Inflammatory macrophage treated with lipopolysaccharide for 4 hours (primary cell): ENCODE data around the gene B4GALT5.
"Not testable (repeated sequence)": the region's sequence is repeated elsewhere in the genome, so short reads cannot be mapped to it uniquely, and the experiment has no call there.

Source experiments
- DNase-seq: peaks from one replicate; pipeline ENCODE4 v3.0.0-alpha.2; 2020

B4GALT5 gene, protein sequence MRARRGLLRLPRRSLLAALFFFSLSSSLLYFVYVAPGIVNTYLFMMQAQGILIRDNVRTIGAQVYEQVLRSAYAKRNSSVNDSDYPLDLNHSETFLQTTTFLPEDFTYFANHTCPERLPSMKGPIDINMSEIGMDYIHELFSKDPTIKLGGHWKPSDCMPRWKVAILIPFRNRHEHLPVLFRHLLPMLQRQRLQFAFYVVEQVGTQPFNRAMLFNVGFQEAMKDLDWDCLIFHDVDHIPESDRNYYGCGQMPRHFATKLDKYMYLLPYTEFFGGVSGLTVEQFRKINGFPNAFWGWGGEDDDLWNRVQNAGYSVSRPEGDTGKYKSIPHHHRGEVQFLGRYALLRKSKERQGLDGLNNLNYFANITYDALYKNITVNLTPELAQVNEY

DNA sequence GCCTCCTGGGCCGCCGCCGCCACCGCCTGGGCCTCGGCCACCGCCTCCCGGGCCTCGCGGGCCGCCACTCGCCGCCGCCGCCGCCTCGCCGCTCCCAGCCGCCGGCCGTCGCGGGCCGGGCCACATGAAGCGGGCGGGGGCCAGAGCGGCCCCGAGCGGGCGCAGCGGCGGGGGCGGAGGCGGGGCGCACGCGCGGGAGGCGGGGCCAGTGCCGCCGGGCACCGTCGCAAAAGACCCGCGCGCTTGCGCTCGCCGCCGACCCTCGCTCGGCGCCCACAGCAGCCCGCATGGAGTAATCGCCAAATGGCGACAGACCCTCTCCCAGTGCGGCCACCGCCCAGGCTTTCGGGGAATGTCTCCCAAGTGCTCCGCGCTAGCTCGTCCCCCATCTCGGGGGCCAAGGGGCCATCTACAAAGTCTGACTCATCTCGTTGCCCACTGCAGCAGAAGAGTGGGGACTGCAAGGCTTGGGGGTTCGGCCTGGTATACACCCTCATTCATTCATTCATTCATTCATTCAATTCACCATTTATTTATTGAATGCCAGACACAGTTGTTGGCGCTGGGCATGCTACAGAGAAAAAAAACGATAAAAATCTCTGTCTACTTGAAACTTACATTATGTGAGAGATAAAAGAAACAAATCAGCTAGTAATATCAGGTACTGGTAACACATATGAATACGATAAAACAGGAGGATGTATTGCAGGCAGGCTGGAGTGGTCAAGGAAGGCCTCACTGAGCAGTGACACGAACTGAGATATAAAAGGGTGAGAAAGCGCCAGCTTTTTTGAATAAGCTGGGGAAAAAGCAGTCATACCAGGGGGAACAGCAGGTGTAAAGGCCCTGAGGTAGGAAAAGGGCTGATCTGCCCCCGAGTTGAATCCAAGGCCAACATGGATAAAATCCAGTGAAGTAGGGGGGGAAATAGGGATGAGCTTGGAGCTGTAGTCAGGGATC is at the start of gene B4GALT5:
B4GALT5 (minus strand) TSS at position 126 of the 960 bp plus-strand sequence. CDS start 188 bp downstream, outside the sequence.
- peak; percentile 81 for DNase-seq

DNA sequence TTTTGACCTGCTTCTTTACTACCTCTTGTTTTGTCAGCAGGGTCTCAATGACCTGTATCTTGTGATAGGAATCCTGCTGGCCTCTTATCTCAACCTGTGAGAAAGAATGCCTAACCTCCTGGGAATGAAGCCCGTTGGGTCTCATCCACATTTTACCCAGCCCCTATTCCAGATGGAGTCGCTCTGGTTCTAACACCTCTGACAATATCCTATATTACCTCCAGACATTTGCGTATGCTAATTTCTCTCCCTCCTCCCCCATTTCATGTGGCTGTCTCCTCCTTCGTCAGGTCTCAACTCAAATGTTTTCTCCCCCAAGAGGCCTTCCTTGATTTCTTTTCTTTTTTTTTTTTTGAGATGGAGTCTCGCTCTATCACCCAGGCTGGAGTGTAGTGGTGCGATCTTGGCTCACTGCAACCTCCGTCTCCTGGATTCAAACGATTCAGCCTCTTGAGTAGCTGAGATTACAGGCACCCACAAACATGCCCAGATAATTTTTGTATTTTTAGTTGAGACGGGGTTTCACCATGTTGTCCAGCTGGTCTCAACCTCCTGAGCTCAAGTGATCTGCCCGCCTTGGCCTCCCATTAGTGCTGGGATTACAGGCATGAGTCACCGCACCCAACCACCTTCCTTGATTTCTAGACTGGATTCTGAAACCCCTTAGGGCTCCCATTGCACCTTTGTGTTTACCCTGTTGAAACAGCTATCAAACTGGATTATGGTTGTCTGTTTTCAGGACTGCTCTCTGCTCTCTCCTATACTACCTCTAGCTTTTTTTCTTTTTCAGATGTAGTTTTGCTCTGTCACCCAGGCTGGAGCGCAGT is 49.5 kb upstream of the B4GALT5 start:
- no peak for DNase-seq

DNA sequence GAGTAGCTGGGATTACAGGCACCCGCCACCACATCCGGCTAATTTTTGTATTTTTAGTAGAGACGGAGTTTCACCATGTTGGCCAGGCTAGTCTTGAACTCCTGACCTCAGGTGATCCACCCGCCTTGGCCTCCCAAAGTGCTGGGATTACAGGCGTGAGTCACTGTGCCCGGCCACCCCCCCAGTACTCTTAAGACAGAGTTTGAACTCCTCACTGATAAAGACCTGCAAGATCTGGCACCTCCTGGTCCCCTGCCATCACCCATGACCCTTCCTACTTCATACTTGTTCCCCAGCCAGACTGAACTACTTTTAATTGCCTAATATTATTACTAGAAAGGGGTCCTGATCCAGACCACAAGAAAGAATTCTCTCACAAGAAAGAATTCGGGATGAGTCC is 48.2 kb upstream of the B4GALT5 start:
- not testable (repeated sequence) for DNase-seq

DNA sequence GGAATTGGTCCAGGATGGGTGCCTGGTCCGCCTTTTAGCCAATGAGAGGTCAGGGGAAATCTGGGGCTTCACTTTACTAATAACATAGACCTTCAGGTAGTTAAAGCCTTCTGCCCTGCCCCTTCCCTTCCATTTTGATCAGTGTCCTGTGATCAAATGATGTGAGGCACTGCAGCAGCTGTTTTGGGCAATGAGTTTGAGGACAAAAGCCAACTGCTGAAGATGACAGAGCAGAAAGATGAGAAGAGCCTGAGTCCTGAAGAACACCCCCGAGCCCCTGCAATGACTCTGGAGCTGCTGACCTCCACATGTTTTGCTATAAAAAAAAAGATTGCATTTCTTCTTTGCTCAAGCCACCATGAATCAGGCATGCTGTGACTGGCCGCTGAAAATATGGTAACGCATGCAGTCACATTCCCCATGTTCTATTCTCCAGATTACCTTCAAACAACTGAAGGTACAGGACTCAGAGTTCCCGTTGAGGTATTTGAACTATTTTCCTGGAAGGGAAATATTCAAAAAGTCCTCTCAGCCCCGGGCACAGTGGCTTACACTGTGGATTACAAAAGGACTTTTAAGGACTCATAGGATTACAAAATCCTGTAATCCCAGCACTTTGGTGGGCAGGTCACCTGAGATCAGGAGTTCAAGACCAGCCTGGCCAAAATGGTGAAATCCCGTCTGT is 45.7 kb upstream of the B4GALT5 start:
- DNase-seq: no peak

DNA sequence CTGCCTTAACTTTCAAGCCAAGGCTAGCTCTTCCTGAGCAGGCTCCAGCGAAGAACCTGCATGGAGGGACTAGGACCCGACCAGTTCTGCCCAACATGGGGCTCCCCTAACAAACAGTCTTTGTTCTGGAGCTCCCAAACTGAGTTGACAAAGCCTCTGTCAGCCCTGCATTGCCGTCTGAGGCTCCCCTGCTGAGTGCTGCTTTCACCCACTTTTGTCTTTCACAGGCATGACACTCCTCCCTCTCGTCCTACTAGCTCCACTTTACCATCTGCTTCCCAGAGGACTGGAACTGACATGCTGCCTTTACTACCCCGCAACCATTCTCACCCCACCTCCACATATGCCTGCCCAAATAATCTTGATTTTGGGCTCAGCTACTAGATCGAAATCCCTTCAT is 45.1 kb upstream of the B4GALT5 start:
- no peak for DNase-seq

DNA sequence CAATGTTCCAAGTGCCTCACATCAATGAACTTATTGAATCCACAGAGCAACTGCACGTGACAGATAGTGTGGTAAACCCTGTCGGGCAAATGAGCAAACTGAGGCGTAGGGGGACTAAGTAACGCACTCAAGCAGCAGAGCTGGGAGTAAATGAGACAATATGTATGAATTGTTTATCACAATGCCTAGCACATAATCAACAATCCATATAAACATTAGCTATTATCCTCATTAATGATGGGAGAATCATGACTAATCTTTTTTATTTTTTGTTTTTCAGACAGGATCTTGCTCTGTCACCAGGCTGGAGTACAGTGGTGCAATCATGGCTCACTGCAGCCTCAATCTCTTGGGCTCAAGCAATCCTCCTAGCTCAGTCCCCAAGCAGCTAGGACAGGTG is 43.9 kb upstream of the B4GALT5 start:
- no peak for DNase-seq

DNA sequence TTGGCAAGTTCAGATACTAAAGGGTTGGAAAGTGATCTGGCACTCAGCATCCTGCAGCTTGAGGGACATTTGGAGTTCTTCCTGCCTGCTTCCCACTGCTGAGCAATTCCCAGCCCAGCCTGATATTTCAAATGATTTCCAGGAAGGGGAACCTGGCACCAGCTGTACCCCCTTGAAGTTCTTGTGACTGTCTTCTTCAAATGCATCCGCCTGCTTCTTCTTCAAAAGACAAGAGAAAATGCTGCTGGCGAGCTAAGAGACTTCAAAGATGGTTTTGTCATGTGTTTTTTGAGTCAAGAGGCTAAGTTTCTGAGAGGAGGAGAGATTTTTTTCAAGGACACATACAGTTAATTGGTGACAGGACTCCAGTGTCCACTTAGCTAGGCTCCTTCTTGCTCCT is 42.6 kb upstream of the B4GALT5 start:
- no peak for DNase-seq

DNA sequence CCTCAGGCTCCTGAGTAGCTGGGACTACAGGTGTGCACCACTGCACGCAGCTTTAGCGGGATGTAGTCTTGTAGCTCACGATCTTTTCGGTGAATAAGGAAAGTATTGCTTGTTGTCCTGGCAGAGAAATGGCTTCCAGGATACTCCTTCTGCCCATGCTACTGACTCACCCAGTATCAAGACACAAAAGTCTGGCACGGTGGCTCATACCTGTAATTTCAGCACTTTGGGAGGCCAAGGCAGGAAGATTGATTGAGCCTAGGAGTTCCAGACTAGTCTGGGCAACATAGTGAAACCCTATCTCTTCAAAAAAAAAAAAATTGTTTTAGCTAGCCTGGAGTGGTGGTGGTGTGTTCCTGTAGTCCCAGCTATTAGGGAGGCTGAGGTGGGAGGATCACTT is 40.9 kb upstream of the B4GALT5 start:
- DNase-seq: no peak

DNA sequence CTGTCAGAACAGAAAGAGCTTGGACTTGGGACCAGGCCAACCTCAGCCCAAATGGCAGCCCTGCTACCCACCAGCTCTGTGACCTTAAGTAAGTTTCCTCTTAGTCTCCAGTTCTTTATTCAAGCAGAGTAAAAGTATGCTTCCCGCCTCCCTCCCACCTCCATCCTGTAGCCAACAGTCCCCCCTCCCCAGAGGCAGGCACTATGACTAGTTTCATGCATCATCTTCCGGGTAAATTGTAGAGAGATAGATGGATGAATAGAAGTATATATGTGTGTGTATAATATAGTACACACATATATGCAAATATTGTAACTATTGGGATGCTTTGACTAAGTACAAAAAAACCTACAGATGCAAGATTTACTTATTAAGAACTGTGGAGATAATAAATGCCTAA is 39.5 kb upstream of the B4GALT5 start:
- DNase-seq: no peak

DNA sequence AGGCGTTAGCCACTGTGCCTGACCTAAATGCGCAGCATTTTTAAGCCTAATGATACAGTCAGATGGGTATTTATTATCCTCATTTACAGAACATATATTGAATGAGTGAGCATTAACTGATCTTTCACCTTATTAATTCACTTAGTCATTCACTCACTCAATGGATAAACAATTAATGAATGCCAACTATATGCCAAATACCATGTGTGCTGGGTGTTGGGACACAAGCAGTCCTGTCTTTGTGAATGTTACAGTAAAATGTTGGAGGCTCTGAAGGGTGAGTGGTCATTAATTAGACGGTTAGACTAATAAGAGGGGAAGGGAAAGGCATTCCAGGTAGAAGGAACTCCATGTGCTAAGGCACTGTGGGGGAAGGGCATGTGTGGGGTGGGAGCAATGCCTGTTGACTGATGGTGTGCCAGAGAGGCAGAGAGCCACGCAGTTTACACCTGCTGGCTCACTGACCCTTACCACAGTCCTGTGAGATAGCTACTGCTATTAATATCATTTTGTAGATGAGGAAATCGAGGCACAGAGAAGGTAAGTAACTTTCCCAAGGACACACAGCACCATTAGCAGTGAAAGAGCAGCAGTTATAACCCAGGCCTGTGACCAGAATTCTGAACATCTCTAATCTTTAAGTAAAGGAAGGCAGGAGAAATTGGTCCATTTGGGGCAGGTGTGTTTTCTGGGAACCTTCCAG is 38.7 kb upstream of the B4GALT5 start:
- no peak for DNase-seq

DNA sequence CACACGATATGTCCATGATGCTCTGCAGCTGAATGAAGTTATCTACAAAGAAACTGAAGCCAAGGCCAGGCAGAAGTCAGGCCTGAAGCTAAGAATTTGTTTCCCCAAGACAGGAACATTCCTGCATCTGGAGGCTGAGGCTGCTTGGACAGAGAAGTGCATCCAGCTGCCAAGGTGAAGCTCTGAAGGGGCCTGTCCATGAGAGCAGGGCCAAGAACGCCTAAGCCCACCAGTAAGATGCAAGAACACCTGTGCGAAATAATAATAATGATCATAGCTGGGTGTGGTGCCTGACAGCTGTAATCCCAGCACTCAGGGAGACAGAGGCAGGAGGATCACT is 37.7 kb upstream of the B4GALT5 start:
- no peak for DNase-seq

DNA sequence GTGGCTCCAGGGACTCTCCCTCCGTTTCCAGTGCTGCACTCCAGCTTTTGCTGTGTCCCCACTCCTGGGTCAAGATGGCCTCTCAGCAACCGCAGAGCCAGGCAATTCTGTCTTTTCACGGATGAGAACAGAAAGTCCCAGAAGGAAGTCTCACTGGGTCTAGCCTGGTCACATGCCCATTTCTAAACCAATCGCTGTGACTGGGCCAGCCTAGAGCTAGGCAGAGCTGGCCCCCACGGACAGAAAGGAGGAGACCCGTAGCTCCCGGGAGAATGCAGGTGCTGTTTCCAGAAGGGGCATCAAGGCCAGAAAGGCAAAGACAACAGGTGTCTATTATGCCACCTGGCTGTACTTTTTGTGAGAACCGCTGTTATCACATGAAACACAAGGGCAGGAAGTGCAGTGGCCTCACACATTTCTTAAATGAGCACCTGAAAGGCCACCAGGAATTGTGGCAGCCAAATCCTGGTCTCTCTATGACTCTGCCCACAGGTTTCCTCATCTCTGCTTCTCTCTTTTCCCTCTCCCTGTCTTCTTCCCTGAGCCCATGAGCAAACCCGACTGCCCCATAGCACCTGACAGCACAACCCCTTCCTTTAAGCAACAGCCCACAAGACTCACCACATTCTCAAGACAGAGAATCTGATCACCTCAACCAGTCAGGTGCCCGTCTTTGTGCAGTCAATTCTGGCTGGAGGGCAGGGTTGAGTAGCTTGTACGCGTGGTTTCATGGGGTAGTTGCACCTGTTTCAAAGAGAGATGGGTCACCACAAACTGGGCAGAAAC is 37.1 kb upstream of the B4GALT5 start:
- peak; percentile 71 for DNase-seq

DNA sequence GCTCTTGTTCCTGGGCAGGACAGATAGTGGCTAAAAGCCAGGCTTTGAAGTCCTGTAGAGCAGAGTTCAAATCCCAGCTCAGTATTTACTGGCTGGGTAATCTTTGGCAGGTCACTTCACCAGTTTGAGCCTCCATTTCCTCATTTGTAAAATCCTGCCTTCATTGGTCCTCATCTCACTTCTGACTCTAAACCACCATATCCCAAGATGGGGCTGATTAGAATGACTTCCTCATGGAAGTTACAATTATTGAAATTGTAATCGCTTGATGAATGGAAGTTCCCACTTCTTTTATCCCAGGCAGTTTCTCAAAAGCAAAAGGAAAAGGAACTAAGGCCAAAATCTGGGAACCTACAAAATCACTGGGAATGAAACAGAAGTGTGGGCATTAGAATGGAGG is 35.9 kb upstream of the B4GALT5 start:
- peak; percentile 49 for DNase-seq

DNA sequence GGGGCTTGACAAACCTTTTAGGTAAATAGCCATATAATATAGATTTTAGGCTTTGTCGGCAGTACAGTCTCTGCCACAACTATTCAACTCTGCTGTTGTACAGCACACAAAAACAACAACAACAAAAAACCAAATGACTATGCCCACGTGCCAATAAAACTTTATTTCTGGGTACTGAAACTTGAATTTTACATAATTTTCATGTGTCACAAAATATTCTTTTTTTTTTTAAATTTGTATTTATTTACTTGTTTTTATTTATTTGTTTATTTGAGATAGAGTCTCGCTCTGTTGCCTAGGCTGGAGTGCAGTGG is 34.8 kb upstream of the B4GALT5 start:
- no peak for DNase-seq

DNA sequence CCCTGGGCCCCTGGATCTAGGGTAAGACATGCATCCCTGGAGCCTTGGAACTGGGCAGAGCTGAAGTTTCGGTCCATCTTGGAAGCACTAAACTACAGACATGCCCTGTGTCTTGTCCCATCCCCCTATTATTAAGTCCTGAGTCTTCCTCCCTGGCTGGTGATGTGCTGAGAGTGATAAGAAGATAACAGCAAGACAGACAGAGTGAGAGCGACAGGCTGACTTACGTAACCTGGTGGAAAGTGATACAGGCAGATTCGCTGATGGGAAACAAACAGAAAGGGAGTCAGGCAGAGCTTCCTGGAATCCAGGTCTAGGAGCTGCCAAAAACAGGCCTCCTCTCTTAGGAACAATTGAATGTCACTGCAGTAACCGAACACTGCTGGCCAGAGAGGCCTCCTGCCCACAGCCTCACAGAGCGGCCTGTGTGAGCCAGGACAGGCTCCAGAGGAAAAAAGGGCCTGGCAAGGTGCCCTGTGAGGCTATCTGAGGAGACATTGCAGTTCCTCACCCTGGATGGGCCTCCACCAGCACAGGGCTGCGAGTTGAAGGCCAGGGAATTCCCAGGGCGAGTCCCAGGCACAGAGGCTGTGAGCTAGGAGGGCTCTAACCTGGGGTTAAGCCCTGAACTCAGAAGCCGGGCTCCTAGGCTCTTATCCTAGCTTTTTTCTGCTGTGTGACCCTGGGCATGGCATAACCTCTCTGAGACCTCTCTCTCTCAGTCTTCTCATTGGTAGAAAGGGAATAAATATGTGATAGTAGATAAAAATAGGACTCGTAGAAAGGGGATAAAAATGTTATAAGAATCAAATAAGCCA is 34.2 kb upstream of the B4GALT5 start:
- no peak for DNase-seq

DNA sequence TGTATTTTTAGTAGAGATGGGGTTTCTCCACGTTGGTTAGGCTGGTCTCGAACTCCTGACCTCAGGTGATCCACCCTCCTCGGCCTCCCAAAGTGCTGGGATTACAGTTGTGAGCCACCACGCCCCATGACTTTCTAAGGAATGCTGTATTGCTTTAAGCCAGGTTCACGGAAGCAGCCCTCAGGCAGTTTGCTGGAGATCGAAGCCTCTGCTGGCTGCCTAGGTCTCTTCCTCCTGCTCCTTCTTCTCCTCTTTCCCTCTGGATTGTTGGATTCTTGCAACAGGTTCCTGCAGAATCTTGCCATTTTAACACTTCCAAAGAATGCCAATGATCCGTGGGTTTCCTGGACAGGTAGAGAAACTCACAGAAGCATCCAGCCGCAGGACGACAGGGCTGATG is 29.3 kb upstream of the B4GALT5 start:
- DNase-seq: no peak

DNA sequence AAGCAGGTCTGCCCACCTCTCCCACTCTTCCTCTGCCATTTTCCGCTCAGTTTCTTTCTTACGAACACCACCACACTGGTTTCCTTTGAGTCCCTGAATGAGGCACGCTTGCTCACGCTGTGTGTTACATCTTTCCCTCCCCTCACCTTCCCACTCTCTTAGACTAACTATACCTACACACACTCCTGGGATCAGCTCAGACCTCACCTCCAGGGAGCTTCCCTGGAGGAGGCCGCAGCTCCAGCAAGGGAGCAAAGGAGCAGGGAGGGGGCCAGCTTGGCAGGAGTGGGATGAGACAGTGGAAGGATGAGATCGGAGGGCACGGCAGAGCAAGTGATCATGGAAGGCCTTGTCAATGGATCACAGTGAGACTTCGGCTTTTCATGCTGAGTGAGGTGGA is 28.3 kb upstream of the B4GALT5 start:
- DNase-seq: no peak

DNA sequence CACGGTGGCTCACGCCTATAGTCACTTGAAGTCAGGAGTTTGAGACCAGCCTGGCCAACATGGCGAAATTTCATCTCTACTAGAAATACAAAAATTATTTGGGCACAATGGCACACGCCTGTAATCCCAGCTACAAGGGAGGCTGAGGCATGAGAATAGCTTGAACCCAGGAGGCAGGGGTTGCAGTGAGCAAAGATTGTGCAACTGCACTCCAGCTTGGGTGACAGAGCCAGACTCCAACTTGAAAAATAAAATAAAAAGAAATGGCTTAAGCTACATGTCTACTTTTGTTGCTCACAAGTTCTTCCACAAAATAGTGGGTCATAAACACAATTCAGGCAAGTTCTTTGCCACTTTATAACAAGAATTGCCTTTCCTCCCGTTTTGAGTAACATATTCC is 27.1 kb upstream of the B4GALT5 start:
- DNase-seq: no peak

DNA sequence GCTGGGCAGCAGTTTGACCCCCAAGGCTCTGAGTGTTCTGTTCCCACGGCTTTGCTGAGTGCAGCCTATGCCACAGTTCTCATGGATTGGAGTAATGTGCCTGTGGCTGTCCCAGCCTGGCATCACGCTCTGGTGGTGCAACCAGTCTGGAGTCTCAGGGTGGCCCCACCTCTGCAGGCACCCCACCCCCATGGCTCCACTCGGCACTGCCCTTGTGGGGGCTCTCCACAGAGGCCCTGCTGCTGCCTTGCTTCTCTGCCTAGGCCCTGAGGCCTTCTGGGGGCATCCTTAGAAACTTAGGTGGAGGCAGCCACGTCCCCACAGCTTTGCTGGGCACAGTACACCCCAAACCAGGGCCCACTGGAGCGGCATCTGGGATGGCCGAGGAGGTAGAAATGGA is 25.4 kb upstream of the B4GALT5 start:
- DNase-seq: no peak

DNA sequence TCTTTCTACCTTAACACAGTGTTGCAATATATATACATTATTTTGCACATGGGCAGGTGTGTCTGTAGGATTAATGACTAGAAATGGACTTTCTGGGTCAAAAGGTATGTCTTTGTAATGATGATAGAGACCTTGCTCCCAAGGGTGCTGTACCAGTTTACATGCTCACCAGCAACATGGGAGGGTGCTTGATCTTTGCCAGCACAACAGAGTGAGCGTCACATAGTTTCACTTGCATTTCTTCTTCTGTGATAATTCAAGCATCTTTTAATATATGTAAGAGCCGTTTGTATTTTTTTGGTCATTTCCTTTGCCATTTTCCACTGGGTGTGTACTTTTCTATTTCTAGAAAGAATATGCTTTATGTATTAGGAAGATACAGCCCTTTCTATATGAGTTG is 23.6 kb upstream of the B4GALT5 start:
- no peak for DNase-seq
